H1 (cell line): ENCODE measurements around the gene CTIF. TPM values are rescaled to one million over a fixed set of nuclear protein-coding genes. Genes with fewer than 3 reads are reported as not detected.

Experiments
- CTCF ChIA-PET: fragments of 300-600 bp; sonication (Branson Sonifier 250); formaldehyde crosslinking; loops from one replicate; lab custom pipeline; 2021; ENCODE audit not compliant: partially characterized antibody; lab: Charles Lee
- POLR2A ChIA-PET: fragments of 300-600 bp; sonication (Branson Sonifier 250); formaldehyde crosslinking; loops from one replicate; lab custom pipeline; 2021; ENCODE audit warnings: inconsistent platforms; ENCODE audit not compliant: partially characterized antibody; lab: Charles Lee
- DNase-seq, 2 experiments: peaks; one replicate each; pipeline versions ENCODE4 v3.0.0 to v3.0.0-alpha.2; 2010 to 2022; ENCODE audit warnings: low spot score in 2 of 2, low read depth in 1 of 2, mixed read lengths in 1 of 2
- FAIRE-seq: peaks from 2 replicates; lab custom pipeline; 2011; peaks lifted over from hg19 to GRCh38; lab: Jason Lieb, UNC
- H2AFZ ChIP-seq: 2 replicates; pipeline ENCODE4 v1.8.1; 2012; ENCODE audit warnings: low read length, inconsistent platforms
- H2AK5ac ChIP-seq: 2 replicates; pipeline ENCODE4 v1.6.1; 2013; ENCODE audit warnings: low read depth, low read length
- H2BK120ac ChIP-seq: replicated peaks from 2 replicates; pipeline ENCODE3; 2013; ENCODE audit warnings: low read depth, low read length, inconsistent platforms
- H2BK12ac ChIP-seq: 2 replicates; pipeline ENCODE4 v1.6.1; 2013; ENCODE audit warnings: low read depth, low read length
- H2BK15ac ChIP-seq: 2 replicates; pipeline ENCODE4 v1.6.1; 2013; ENCODE audit warnings: low read length
- H2BK20ac ChIP-seq: 2 replicates; pipeline ENCODE4 v1.6.1; 2013; ENCODE audit warnings: low read length
- H2BK5ac ChIP-seq: 2 replicates; pipeline ENCODE4 v1.6.1; 2013; ENCODE audit warnings: low read depth, low read length
- H3K14ac ChIP-seq: 2 replicates; pipeline ENCODE4 v1.6.1; 2013; ENCODE audit warnings: inconsistent platforms; ENCODE audit not compliant: insufficient read length
- H3K18ac ChIP-seq: 2 replicates; pipeline ENCODE4 v1.6.1; 2013; ENCODE audit warnings: low read length; ENCODE audit errors: extremely low read depth
- H3K23ac ChIP-seq: 2 replicates; pipeline ENCODE4 v1.6.1; 2013; ENCODE audit warnings: inconsistent platforms; ENCODE audit not compliant: insufficient read length
- H3K23me2 ChIP-seq: 2 replicates; pipeline ENCODE4 v1.6.1; 2013; ENCODE audit warnings: low read depth, low read length
- H3K27ac ChIP-seq: 2 replicates; pipeline ENCODE4 v1.6.1; 2011; ENCODE audit warnings: low read depth, low read length, inconsistent platforms
- H3K27me3 ChIP-seq, 4 experiments: replicated peaks in 1 of 4; 1 replicate in 1 of 4; 2 replicates in 3 of 4; pipeline versions ENCODE4 v1.6.1 to v1.8.1; 2011 to 2013; ENCODE audit warnings: low read length in 3 of 4, mild to moderate bottlenecking in 3 of 4, inconsistent platforms in 2 of 4, mixed read lengths in 2 of 4, moderate library complexity in 1 of 4; ENCODE audit not compliant: control insufficient read depth in 3 of 4, insufficient read depth in 3 of 4; ENCODE audit errors: extremely low read depth in 1 of 4
- H3K36me3 ChIP-seq, 4 experiments: 2 replicates each; pipeline versions ENCODE4 v1.6.1 to v1.8.1; 2011 to 2013; ENCODE audit warnings: mild to moderate bottlenecking in 4 of 4, low read length in 3 of 4, moderate library complexity in 2 of 4, control low read depth in 1 of 4, inconsistent platforms in 1 of 4; ENCODE audit not compliant: insufficient read depth in 4 of 4, control insufficient read depth in 2 of 4
- H3K4ac ChIP-seq: replicated peaks from 2 replicates; pipeline ENCODE3; 2013; ENCODE audit warnings: low read length, low read depth, mixed read lengths, inconsistent platforms; ENCODE audit not compliant: insufficient read length
- H3K4me1 ChIP-seq, 4 experiments: replicated peaks in 1 of 4; 1 replicate in 1 of 4; 2 replicates in 3 of 4; pipeline versions ENCODE4 v1.6.1 to v1.8.1; 2011 to 2013; ENCODE audit warnings: low read length in 3 of 4, inconsistent platforms in 2 of 4, mixed read lengths in 1 of 4; ENCODE audit not compliant: insufficient read depth in 4 of 4, control insufficient read depth in 3 of 4
- H3K4me2 ChIP-seq, 2 experiments: 2 replicates each; pipeline versions ENCODE4 v1.6.1 to v1.8.1; 2011 to 2013; ENCODE audit warnings: low read depth in 2 of 2, low read length in 2 of 2, control low read depth in 1 of 2, inconsistent platforms in 1 of 2, mild to moderate bottlenecking in 1 of 2; ENCODE audit not compliant: insufficient read depth in 1 of 2
- H3K4me3 ChIP-seq, 4 experiments: fragments of 200-600, 300-600 bp in 1 of 4; sonication (generic), shearing (Covaris generic), sonication (Bioruptor Twin) in 1 of 4; 2 replicates each; pipeline versions ENCODE4 v1.5.1 to v1.8.1; 2011 to 2016; ENCODE audit warnings: low read length in 4 of 4, low read depth in 3 of 4, control low read depth in 2 of 4, inconsistent platforms in 2 of 4, mild to moderate bottlenecking in 2 of 4, mixed read lengths in 1 of 4, moderate library complexity in 1 of 4; ENCODE audit not compliant: insufficient read depth in 2 of 4; ENCODE audit errors: extremely low read depth in 1 of 4
- H3K56ac ChIP-seq: replicated peaks from 2 replicates; pipeline ENCODE3; 2013; ENCODE audit warnings: low read depth, mild to moderate bottlenecking, mixed read lengths, low read length, inconsistent platforms; ENCODE audit not compliant: insufficient read length
- H3K79me1 ChIP-seq: 2 replicates; pipeline ENCODE4 v1.6.1; 2013; ENCODE audit warnings: low read depth, low read length, control low read depth
- H3K79me2 ChIP-seq, 2 experiments: 2 replicates each; pipeline versions ENCODE4 v1.6.1 to v1.8.1; 2012 to 2013; ENCODE audit warnings: low read length in 2 of 2, mild to moderate bottlenecking in 2 of 2, inconsistent platforms in 1 of 2; ENCODE audit not compliant: insufficient read depth in 2 of 2, control insufficient read depth in 1 of 2
- H3K9ac ChIP-seq, 4 experiments: replicated peaks in 1 of 4; 1 replicate in 1 of 4; 2 replicates in 3 of 4; pipeline versions ENCODE4 v1.6.1 to v1.8.1; 2011 to 2013; ENCODE audit warnings: low read depth in 3 of 4, low read length in 3 of 4, control low read depth in 2 of 4, mild to moderate bottlenecking in 2 of 4, moderate library complexity in 2 of 4, inconsistent platforms in 1 of 4; ENCODE audit errors: extremely low read depth in 1 of 4
- H3K9me3 ChIP-seq, 2 experiments: 2 replicates each; pipeline versions ENCODE4 v1.6.1 to v1.8.1; 2012 to 2013; ENCODE audit warnings: mild to moderate bottlenecking in 2 of 2, moderate library complexity in 2 of 2, control low read depth in 1 of 2, inconsistent platforms in 1 of 2, low read depth in 1 of 2, low read length in 1 of 2, mixed read lengths in 1 of 2; ENCODE audit not compliant: insufficient read depth in 2 of 2
- H4K20me1 ChIP-seq, 2 experiments: replicated peaks in 1 of 2; 2 replicates each; pipeline versions ENCODE3 to v1.8.1; 2011 to 2013; ENCODE audit warnings: inconsistent platforms in 2 of 2, low read length in 2 of 2, mild to moderate bottlenecking in 1 of 2; ENCODE audit not compliant: insufficient read depth in 2 of 2, control insufficient read depth in 1 of 2
- H4K5ac ChIP-seq: 2 replicates; pipeline ENCODE4 v1.6.1; 2013; ENCODE audit warnings: low read length, low read depth, mixed read lengths, inconsistent platforms; ENCODE audit not compliant: insufficient read length
- H4K8ac ChIP-seq: 2 replicates; pipeline ENCODE4 v1.8.0; 2013; ENCODE audit warnings: mild to moderate bottlenecking, moderate library complexity, low read length, inconsistent platforms; ENCODE audit not compliant: insufficient read depth; ENCODE audit errors: extremely low read depth
- H4K91ac ChIP-seq: replicated peaks from 2 replicates; pipeline ENCODE3; 2013; ENCODE audit warnings: low read length, mixed read lengths, inconsistent platforms; ENCODE audit not compliant: insufficient read length
- ATF2 ChIP-seq: IDR thresholded peaks from 2 replicates; pipeline ENCODE4 v1.6.1; 2012; ENCODE audit warnings: low read length, inconsistent platforms
- BCL11A ChIP-seq, 2 experiments: IDR thresholded peaks; one replicate each; pipeline ENCODE4 v1.6.1; 2011; ENCODE audit warnings: low read depth in 2 of 2, low read length in 2 of 2, mild to moderate bottlenecking in 2 of 2
- CBX5 ChIP-seq: fragments of 300-800, 300-1000 bp; sonication (generic); IDR thresholded peaks from 2 replicates; pipeline ENCODE4 v1.7.1; 2016; ENCODE audit warnings: antibody characterized with exemption, low read length, low read depth
- CHD1 ChIP-seq: IDR thresholded peaks from 2 replicates; pipeline ENCODE4 v1.6.1; 2012; ENCODE audit warnings: low read depth, low read length, improper control_type of control experiment
- GTF2F1 ChIP-seq: IDR thresholded peaks from 2 replicates; pipeline ENCODE4 v1.6.1; 2012; ENCODE audit warnings: low read depth, low read length, improper control_type of control experiment, borderline replicate concordance
- KDM4A ChIP-seq: IDR thresholded peaks from one replicate; pipeline ENCODE4 v1.7.1; 2012; ENCODE audit warnings: low read depth, mild to moderate bottlenecking, moderate library complexity, low read length, inconsistent platforms; ENCODE audit not compliant: severe bottlenecking
- MAFK ChIP-seq: IDR thresholded peaks from 2 replicates; pipeline ENCODE4 v1.6.1; 2012; ENCODE audit warnings: low read depth, mild to moderate bottlenecking, improper control_type of control experiment, low read length
- POLR2A ChIP-seq, 2 experiments: IDR thresholded peaks; 1 replicate in 1 of 2; 2 replicates in 1 of 2; pipeline ENCODE4 v1.6.1; 2011; ENCODE audit warnings: low read depth in 2 of 2, low read length in 2 of 2, mild to moderate bottlenecking in 2 of 2; ENCODE audit errors: control extremely low read depth in 1 of 2
- RBBP5 ChIP-seq: IDR thresholded peaks from 2 replicates; pipeline ENCODE4 v1.7.1; 2012; ENCODE audit warnings: low read depth, mild to moderate bottlenecking, inconsistent platforms, low read length, moderate library complexity, borderline replicate concordance
- RNF2 ChIP-seq: fragments of 200-900, 300-1000 bp; sonication (generic); IDR thresholded peaks from 2 replicates; pipeline ENCODE4 v1.7.1; 2016; ENCODE audit warnings: borderline replicate concordance, low read depth, mild to moderate bottlenecking, antibody characterized with exemption, low read length; ENCODE audit not compliant: poor library complexity, severe bottlenecking; ENCODE audit errors: missing control alignments
- SIRT6 ChIP-seq: IDR thresholded peaks from one replicate; pipeline ENCODE4 v1.7.1; 2012; ENCODE audit warnings: low read length, inconsistent platforms
- SUZ12 ChIP-seq: fragments of 200-600 bp; sonication (generic); IDR thresholded peaks from 2 replicates; pipeline ENCODE4 v1.6.1; 2012; ENCODE audit warnings: mild to moderate bottlenecking, inconsistent platforms, low read length, moderate library complexity, mixed read lengths
- WGBS, 2 experiments: shearing (Covaris generic) in 1 of 2; methylation state at CpG; one replicate each; pipeline versions ENCODE4 v1.1.6 to v1.1.7; 2013 to 2015; ENCODE audit warnings: low lambda C conversion rate in 2 of 2, mixed read lengths in 2 of 2, inconsistent platforms in 1 of 2, low coverage in 1 of 2, missing lambda C conversion rate in 1 of 2; ENCODE audit not compliant: insufficient replicate concordance in 2 of 2, insufficient coverage in 1 of 2, insufficient read length in 1 of 2; ENCODE audit errors: extremely low coverage in 1 of 2, missing lambda C conversion rate in 1 of 2; 5-methylcytosine and 5-hydroxymethylcytosine counted together
- polyA plus RNA-seq, 7 experiments: library from polyadenylated mRNA; depleted of rRNA in 3 of 7; stranded (reverse) in 5 of 7; unstranded in 2 of 7; fragments of >200 nt in 5 of 7; fragments of 200-250 nt in 2 of 7; gene quantifications; 1 replicate in 5 of 7; 2 replicates in 1 of 7; 4 replicates in 1 of 7; pipeline versions ENCODE4 v1.2.1 to v1.2.3, GENCODE V29; 2011 to 2013; ENCODE audit warnings: missing spikeins in 2 of 7, mixed read lengths in 2 of 7
- total RNA-seq: library from RNA; stranded (reverse); fragmentation: NEBNext Ultra II Directional; extraction: Animal tissue kit (Norgen Biotek cat#: 25700); gene quantifications from 2 replicates; pipeline ENCODE4 v1.2.1, GENCODE V29; 2021

The CTIF gene
- total and polyA plus RNA-seq, 2 of the 8 experiments (the other 6 are each of a cell fraction or from before 2014, with no cell fraction given): 9.0 to 17.8 TPM

DNA sequence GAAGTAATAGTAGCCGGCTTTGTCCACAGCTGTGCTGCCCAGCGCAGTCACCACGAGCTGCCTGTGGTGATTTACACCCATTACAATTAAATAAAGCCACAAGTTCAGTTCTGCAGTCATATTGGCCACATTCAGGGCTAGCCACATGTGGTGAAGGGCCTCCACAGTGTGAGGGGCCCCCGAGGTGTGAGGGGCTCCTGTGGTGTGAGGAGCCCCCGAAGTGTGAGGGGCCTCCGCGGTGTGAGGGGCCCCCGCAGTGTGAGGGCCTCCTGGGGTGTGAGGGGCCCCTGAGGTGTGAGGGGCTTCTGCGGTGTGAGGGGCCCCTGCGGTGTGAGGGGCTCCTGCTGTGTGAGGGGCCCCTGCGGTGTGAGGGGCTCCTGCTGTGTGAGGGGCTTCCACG, 191.2 kb downstream of the CTIF start:
- Histone ChIP-seq H3K79me2 (no peaks in the 10 kb centered on the region), H3K14ac (no peak overlapping the region), H4K8ac (no peak overlapping the region), H2BK20ac (no peak overlapping the region), H3K4ac (no peak overlapping the region), H3K56ac (no peak overlapping the region), H3K23me2 (no peaks in the 10 kb centered on the region), H3K4me2 (no peak overlapping the region), H3K27ac (no peak overlapping the region), H4K20me1 (peaks cover 0 to 4% of the 10 kb centered on the region in 2 experiments), H3K9me3 (no peaks in the 10 kb centered on the region), H3K18ac (no peak overlapping the region), H3K36me3 (no peaks in the 10 kb centered on the region), H4K91ac (no peak overlapping the region), H2AFZ (no peak overlapping the region), H2AK5ac (no peak overlapping the region), H2BK15ac (no peak overlapping the region), H3K27me3 (no peaks in the 10 kb centered on the region), H2BK120ac (no peak overlapping the region), H4K5ac (no peak overlapping the region), H3K9ac (no peak overlapping the region), H3K23ac (no peak overlapping the region), H2BK5ac (no peak overlapping the region), H3K4me1 (peaks cover 0 to 4% (median 0%) of the 10 kb centered on the region in 4 experiments; a peak in 2 of 7 replicates), H2BK12ac (no peak overlapping the region), H3K79me1 (no peaks in the 10 kb centered on the region), H3K4me3 (no peak overlapping the region)
- no peak for DNase-seq
- 92% methylated on average over 8 of the region's 12 CpGs; no CpG with 5 or more reads in 1 of the 2 experiments for WGBS, 2 experiments
- POLR2A ChIA-PET: no interaction called here
- CTCF ChIA-PET: no interaction called here
- no peak for FAIRE-seq
- TF ChIP-seq GTF2F1 (no peak), RNF2 (no peak), POLR2A (IDR thresholded peaks at IDR 0.05; ENCODE audit: control extremely low read depth in 1 of 2, low read depth in 2 of 2, low read length in 2 of 2) (no peak), BCL11A (IDR thresholded peaks at IDR 0.05; ENCODE audit: low read depth in 2 of 2, low read length in 2 of 2) (no peak), ATF2 (no peak), CHD1 (no peak), RBBP5 (no peak), CBX5 (no peak), SUZ12 (no peak), SIRT6 (no peak), KDM4A (no peak), MAFK (no peak)
